Liver (tissue), 9 donors: Measurements from ENCODE around the gene MAPK9. TPM values are rescaled to one million over a fixed set of nuclear protein-coding genes. Genes with fewer than 3 reads are reported as not detected.

Experiments used
- DNase-seq: peaks from one replicate; pipeline ENCODE4 v3.0.0-alpha.2; 2017; ENCODE audit warnings: low spot score
- H3K27ac ChIP-seq, 2 donors: one replicate each; pipeline ENCODE4 v1.7.0; 2013; ENCODE audit warnings: inconsistent platforms in 2 of 2, low read length in 2 of 2, control low read depth in 1 of 2, low read depth in 1 of 2, mild to moderate bottlenecking in 1 of 2
- H3K27me3 ChIP-seq, 4 donors: one replicate each; pipeline versions ENCODE4 v1.6.1 to v1.7.0; 2013; ENCODE audit warnings: low read length in 3 of 4, inconsistent platforms in 1 of 4, mild to moderate bottlenecking in 1 of 4, moderate library complexity in 1 of 4; ENCODE audit not compliant: control insufficient read depth in 4 of 4, insufficient read depth in 4 of 4
- H3K36me3 ChIP-seq, 4 donors: one replicate each; pipeline versions ENCODE4 v1.6.1 to v1.7.0; 2013; ENCODE audit warnings: low read length in 3 of 4, mild to moderate bottlenecking in 3 of 4, low read depth in 1 of 4, moderate library complexity in 1 of 4; ENCODE audit not compliant: control insufficient read depth in 4 of 4, insufficient read depth in 3 of 4
- H3K4me1 ChIP-seq, 4 donors: one replicate each; pipeline versions ENCODE4 v1.6.1 to v1.7.0; 2013; ENCODE audit warnings: low read length in 3 of 4, mild to moderate bottlenecking in 3 of 4, moderate library complexity in 1 of 4; ENCODE audit not compliant: control insufficient read depth in 4 of 4, insufficient read depth in 4 of 4
- H3K4me3 ChIP-seq, 3 donors: one replicate each; pipeline versions ENCODE4 v1.6.1 to v1.7.0; 2013; ENCODE audit warnings: low read length in 3 of 3, control low read depth in 1 of 3, low read depth in 1 of 3, mild to moderate bottlenecking in 1 of 3
- H3K9ac ChIP-seq, 2 donors: one replicate each; pipeline ENCODE4 v1.7.0; 2013; ENCODE audit warnings: low read length in 2 of 2, mild to moderate bottlenecking in 2 of 2, moderate library complexity in 2 of 2, control low read depth in 1 of 2, low read depth in 1 of 2
- H3K9me3 ChIP-seq, 4 donors: one replicate each; pipeline versions ENCODE4 v1.6.1 to v1.7.0; 2013; ENCODE audit warnings: low read length in 3 of 4; ENCODE audit not compliant: control insufficient read depth in 4 of 4
- EGR1 ChIP-seq, 2 donors: IDR thresholded peaks; 2 replicates each; pipeline ENCODE4 v1.6.1; 2016 to 2018; ENCODE audit warnings: antibody characterized with exemption in 2 of 2, low read depth in 2 of 2
- FOXA1 ChIP-seq: IDR thresholded peaks from 2 replicates; pipeline ENCODE4 v1.6.1; 2016; ENCODE audit warnings: antibody characterized with exemption
- FOXA2 ChIP-seq: IDR thresholded peaks from 2 replicates; pipeline ENCODE4 v1.6.1; 2016; ENCODE audit warnings: antibody characterized with exemption
- GABPA ChIP-seq, 2 donors: IDR thresholded peaks in 1 of 2; conservative IDR thresholded peaks in 1 of 2; 2 replicates each; pipeline ENCODE4 v1.6.1; 2016; ENCODE audit warnings: antibody characterized with exemption in 2 of 2, mild to moderate bottlenecking in 1 of 2, moderate library complexity in 1 of 2
- HNF4G ChIP-seq: IDR thresholded peaks from 2 replicates; pipeline ENCODE4 v1.6.1; 2016; ENCODE audit warnings: antibody characterized with exemption
- JUND ChIP-seq, 2 donors: IDR thresholded peaks; 2 replicates each; pipeline ENCODE4 v1.6.1; 2016; ENCODE audit warnings: antibody characterized with exemption in 2 of 2
- NR2F2 ChIP-seq: IDR thresholded peaks from 2 replicates; pipeline ENCODE4 v1.6.1; 2016; ENCODE audit warnings: antibody characterized with exemption
- RAD21 ChIP-seq, 2 donors: IDR thresholded peaks; 2 replicates each; pipeline ENCODE4 v1.6.1; 2016; ENCODE audit warnings: antibody characterized with exemption in 2 of 2, mild to moderate bottlenecking in 2 of 2
- RXRA ChIP-seq, 2 donors: IDR thresholded peaks; 2 replicates each; pipeline ENCODE4 v1.6.1; 2017 to 2018; ENCODE audit warnings: antibody characterized with exemption in 2 of 2, mild to moderate bottlenecking in 1 of 2
- SP1 ChIP-seq: IDR thresholded peaks from 2 replicates; pipeline ENCODE4 v1.6.1; 2018; ENCODE audit warnings: antibody characterized with exemption, mild to moderate bottlenecking
- TAF1 ChIP-seq: conservative IDR thresholded peaks from 2 replicates; pipeline ENCODE4 v1.6.1; 2016; ENCODE audit warnings: antibody characterized with exemption, mild to moderate bottlenecking
- YY1 ChIP-seq: IDR thresholded peaks from 2 replicates; pipeline ENCODE4 v1.6.1; 2016; ENCODE audit warnings: antibody characterized with exemption, mild to moderate bottlenecking
- WGBS: extraction: QIAGEN DNeasy Blood & Tissue Kit; methylation state at CpG from one replicate; pipeline ENCODE4 v1.1.7; 2013; 5-methylcytosine and 5-hydroxymethylcytosine counted together
- polyA plus RNA-seq, 2 donors: library from polyadenylated mRNA; stranded (reverse) in 1 of 2; unstranded in 1 of 2; fragments of 200-250 nt in 1 of 2; fragments of >200 nt in 1 of 2; fragmentation: Nextera tagmentation in 1 of 2; extraction: Ambion mirVana in 1 of 2; gene quantifications; one replicate each; pipeline versions ENCODE4 v1.2.1 to v1.2.3, GENCODE V29; 2013 to 2015
- total RNA-seq, 2 donors: library from RNA; depleted of rRNA; stranded (reverse); fragments of >200 nt; gene quantifications; one replicate each; pipeline ENCODE4 v1.2.3, GENCODE V29; 2014
- TF ChIP-seq, protein P1 (sequence below): IDR thresholded peaks from 2 replicates; pipeline ENCODE4 v1.6.1; 2016; ENCODE audit warnings: antibody characterized with exemption
- TF ChIP-seq, protein P2 (sequence below): IDR thresholded peaks from 2 replicates; pipeline ENCODE4 v1.6.1; 2016; ENCODE audit warnings: antibody characterized with exemption
- TF ChIP-seq, protein P3 (sequence below): fragments of 150-350 bp; IDR thresholded peaks from 2 replicates; pipeline ENCODE4 v1.5.1; 2017; ENCODE audit warnings: improper control_type of control experiment, low read depth, low read length; ENCODE audit not compliant: missing input control
- TF ChIP-seq, protein P4 (sequence below): IDR thresholded peaks from 2 replicates; pipeline ENCODE4 v1.6.1; 2016; ENCODE audit warnings: antibody characterized with exemption, mild to moderate bottlenecking
- donor health status: healthy.
- donor health status: healthy.
- donor health status: healthy.
- donor health status: healthy.
- donor health status: healthy.

MAPK9 gene
- total and polyA plus RNA-seq, 4 donors, result 3.8 to 22.7 (median 12.8) TPM

DNA sequence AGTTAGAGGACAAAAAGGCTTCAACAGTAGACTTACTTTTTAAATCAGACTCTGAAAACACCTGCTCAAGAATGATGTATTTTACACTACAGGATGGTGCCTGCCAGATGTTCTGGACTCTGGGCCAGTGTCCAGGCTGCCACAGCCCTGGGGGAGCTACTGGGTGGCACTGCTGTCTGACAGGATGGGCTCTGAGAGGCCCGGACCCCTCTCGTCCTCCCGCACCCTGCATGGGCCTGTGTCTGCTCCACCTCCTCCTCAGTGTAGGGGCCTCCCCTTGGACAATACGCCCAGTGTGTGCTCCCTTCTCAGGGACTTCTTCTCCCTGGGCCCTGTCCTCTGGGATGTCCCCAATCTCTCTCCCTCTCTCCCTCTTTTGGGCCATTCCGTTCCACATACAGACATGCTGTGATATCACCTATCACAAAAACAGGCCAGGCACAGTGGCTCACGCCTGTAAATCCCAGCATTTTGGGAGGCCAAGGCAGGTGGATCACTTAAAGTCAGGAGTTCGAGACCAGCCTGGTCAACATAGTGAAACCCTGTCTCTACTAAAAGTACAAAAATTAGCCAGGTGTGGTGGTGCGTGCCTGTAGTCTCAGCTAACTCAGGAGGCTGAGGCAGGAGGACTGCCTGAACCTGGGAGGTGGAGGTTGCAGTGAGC is 37.9 kb upstream of the MAPK9 start:
- no peak for TF ChIP-seq YY1
- no peak for TF ChIP-seq EGR1 (IDR thresholded peaks at IDR 0.05; ENCODE audit: low read depth in 2 of 2)
- TF ChIP-seq RAD21 (IDR thresholded peaks at IDR 0.05), result no peak
- TF ChIP-seq RXRA (IDR thresholded peaks at IDR 0.05), result no peak
- TF ChIP-seq TAF1, result no peak
- no peak for TF ChIP-seq FOXA1
- no peak for TF ChIP-seq FOXA2
- TF ChIP-seq SP1, result no peak
- no peak overlapping the region for H3K4me3 ChIP-seq
- H3K27ac ChIP-seq, result no peak overlapping the region
- no peak for DNase-seq
- H3K9ac ChIP-seq, result no peak overlapping the region
- no peaks in the 10 kb centered on the region for H3K9me3 ChIP-seq
- no peaks in the 10 kb centered on the region for H3K27me3 ChIP-seq
- no peaks in the 10 kb centered on the region for H3K36me3 ChIP-seq
- no peaks in the 10 kb centered on the region for H3K4me1 ChIP-seq
- 88% methylated on average over 8 of the region's 8 CpGs for WGBS

DNA sequence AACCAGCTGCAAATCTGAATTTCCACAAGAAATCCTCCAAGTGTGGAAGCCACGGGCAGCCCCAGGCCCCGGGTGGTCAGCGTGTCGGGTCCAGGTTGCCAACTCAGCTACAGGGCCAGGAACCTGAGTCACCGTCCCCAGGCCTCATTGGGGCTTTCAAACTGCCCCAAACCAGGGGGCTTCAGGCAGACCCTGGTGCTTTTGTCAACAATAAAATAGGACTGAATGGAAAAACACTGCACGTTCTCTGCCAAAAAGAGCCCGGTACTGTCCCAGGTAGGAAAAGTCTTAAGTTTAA is 37.2 kb upstream of the MAPK9 start:
- Histone ChIP-seq H3K9ac (no peak overlapping the region), H3K4me1 (no peaks in the 10 kb centered on the region), H3K27ac (no peak overlapping the region), H3K9me3 (no peaks in the 10 kb centered on the region), H3K27me3 (no peaks in the 10 kb centered on the region), H3K36me3 (no peaks in the 10 kb centered on the region), H3K4me3 (no peak overlapping the region)
- TF ChIP-seq FOXA1 (no peak), EGR1 (IDR thresholded peaks at IDR 0.05; ENCODE audit: low read depth in 2 of 2) (no peak), JUND (IDR thresholded peaks at IDR 0.05) (no peak), GABPA (IDR thresholded peaks at IDR 0.05 in 1 of 2, conservative IDR thresholded peaks at IDR 0.05 in 1 of 2) (no peak), RAD21 (IDR thresholded peaks at IDR 0.05) (no peak), NR2F2 (no peak)
- TF ChIP-seq, protein P1, sequence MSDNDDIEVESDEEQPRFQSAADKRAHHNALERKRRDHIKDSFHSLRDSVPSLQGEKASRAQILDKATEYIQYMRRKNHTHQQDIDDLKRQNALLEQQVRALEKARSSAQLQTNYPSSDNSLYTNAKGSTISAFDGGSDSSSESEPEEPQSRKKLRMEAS, result no peak
- no peak for DNase-seq
- WGBS, result 77% methylated on average over 7 of the region's 7 CpGs

DNA sequence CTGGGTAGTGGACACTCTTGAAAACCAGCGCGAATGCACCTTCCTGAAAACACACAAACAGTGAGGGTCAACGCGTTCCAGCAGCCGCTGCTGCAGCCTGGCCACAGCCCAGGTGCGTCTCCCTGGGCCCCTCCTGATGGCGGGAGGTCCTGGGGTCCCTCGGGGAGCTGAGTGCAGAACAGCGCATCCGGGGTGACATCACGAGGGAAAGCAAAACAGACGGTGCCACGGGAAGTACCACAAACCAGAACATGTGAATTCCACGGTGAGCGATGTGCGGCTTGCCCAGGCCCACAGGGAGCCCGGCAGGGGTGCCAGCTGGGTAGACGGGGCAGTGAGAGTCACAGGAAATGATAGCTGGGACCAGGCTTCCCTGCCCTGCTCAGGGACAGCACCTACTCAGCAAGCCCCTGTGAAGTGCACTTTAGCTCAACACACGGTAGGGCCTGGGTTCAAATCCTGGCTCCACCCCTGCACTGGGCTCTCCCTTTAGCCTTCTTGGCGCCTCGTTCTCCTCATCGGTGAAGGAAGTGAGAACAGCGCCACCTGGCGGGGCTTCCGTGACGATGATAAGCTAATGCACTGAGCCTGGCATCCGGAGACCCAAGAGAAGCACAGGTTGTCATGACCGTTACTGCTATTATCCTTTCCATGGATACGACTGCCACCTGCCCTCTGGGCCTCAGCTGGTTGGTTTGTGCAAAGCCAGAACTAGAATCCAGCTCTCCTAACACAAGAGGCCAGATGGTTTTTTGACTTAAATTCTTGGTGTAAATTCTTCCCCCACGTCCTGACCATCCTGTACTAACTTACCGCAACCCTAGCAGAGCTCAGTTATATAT is 36.6 kb upstream of the MAPK9 start:
- TF ChIP-seq HNF4G (no peak), FOXA1 (no peak), TAF1 (no peak), GABPA (IDR thresholded peaks at IDR 0.05 in 1 of 2, conservative IDR thresholded peaks at IDR 0.05 in 1 of 2) (no peak), EGR1 (IDR thresholded peaks at IDR 0.05; ENCODE audit: low read depth in 2 of 2) (no peak), RAD21 (IDR thresholded peaks at IDR 0.05) (peak; percentile 72 to 83), SP1 (no peak)
- TF ChIP-seq, protein P2, sequence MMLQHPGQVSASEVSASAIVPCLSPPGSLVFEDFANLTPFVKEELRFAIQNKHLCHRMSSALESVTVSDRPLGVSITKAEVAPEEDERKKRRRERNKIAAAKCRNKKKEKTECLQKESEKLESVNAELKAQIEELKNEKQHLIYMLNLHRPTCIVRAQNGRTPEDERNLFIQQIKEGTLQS, result no peak
- TF ChIP-seq, protein P3, sequence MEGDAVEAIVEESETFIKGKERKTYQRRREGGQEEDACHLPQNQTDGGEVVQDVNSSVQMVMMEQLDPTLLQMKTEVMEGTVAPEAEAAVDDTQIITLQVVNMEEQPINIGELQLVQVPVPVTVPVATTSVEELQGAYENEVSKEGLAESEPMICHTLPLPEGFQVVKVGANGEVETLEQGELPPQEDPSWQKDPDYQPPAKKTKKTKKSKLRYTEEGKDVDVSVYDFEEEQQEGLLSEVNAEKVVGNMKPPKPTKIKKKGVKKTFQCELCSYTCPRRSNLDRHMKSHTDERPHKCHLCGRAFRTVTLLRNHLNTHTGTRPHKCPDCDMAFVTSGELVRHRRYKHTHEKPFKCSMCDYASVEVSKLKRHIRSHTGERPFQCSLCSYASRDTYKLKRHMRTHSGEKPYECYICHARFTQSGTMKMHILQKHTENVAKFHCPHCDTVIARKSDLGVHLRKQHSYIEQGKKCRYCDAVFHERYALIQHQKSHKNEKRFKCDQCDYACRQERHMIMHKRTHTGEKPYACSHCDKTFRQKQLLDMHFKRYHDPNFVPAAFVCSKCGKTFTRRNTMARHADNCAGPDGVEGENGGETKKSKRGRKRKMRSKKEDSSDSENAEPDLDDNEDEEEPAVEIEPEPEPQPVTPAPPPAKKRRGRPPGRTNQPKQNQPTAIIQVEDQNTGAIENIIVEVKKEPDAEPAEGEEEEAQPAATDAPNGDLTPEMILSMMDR, result peak; percentile 75
- TF ChIP-seq, protein P4, sequence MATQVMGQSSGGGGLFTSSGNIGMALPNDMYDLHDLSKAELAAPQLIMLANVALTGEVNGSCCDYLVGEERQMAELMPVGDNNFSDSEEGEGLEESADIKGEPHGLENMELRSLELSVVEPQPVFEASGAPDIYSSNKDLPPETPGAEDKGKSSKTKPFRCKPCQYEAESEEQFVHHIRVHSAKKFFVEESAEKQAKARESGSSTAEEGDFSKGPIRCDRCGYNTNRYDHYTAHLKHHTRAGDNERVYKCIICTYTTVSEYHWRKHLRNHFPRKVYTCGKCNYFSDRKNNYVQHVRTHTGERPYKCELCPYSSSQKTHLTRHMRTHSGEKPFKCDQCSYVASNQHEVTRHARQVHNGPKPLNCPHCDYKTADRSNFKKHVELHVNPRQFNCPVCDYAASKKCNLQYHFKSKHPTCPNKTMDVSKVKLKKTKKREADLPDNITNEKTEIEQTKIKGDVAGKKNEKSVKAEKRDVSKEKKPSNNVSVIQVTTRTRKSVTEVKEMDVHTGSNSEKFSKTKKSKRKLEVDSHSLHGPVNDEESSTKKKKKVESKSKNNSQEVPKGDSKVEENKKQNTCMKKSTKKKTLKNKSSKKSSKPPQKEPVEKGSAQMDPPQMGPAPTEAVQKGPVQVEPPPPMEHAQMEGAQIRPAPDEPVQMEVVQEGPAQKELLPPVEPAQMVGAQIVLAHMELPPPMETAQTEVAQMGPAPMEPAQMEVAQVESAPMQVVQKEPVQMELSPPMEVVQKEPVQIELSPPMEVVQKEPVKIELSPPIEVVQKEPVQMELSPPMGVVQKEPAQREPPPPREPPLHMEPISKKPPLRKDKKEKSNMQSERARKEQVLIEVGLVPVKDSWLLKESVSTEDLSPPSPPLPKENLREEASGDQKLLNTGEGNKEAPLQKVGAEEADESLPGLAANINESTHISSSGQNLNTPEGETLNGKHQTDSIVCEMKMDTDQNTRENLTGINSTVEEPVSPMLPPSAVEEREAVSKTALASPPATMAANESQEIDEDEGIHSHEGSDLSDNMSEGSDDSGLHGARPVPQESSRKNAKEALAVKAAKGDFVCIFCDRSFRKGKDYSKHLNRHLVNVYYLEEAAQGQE, result no peak
- no peak overlapping the region for H3K27ac ChIP-seq
- no peaks in the 10 kb centered on the region for H3K9me3 ChIP-seq
- no peak overlapping the region for H3K4me3 ChIP-seq
- no peaks in the 10 kb centered on the region for H3K4me1 ChIP-seq
- peak; percentile 80 for DNase-seq
- WGBS, result 59% methylated on average over 31 of the region's 31 CpGs
- H3K9ac ChIP-seq, result no peak overlapping the region
- no peaks in the 10 kb centered on the region for H3K27me3 ChIP-seq
- H3K36me3 ChIP-seq, result no peaks in the 10 kb centered on the region
